KOPT-K1 (cell line): ENCODE data around the gene CDHR2.

Experiments used
- H3K27ac ChIP-seq: fragments of 200-600 bp; sonication (generic); 2 replicates; pipeline ENCODE4 v1.5.1; 2016; ENCODE audit warnings: antibody characterized with exemption, mild to moderate bottlenecking, low read depth, low read length; ENCODE audit not compliant: poor library complexity, severe bottlenecking
- H3K36me3 ChIP-seq: fragments of 200-600 bp; sonication (generic); 2 replicates; pipeline ENCODE4 v1.5.1; 2017; ENCODE audit warnings: antibody characterized with exemption, mild to moderate bottlenecking, low read length, moderate library complexity; ENCODE audit not compliant: insufficient read depth
- H3K9me3 ChIP-seq: fragments of 200-600 bp; sonication (generic); 2 replicates; pipeline ENCODE4 v1.5.1; 2017; ENCODE audit warnings: antibody characterized with exemption, low read length, mild to moderate bottlenecking; ENCODE audit not compliant: insufficient read depth, poor library complexity, severe bottlenecking

The CDHR2 gene

GRCh38 chr5:176534640-176535039 lies 14.5 kb upstream of the CDHR2 start:
- Histone ChIP-seq H3K36me3 (peaks cover 31% of the 10 kb centered on the region), H3K27ac (peak overlapping the region; percentile 95), H3K9me3 (peaks cover 19% of the 10 kb centered on the region)

- H3K27ac ChIP-seq = peak overlapping the region; percentile 95
- H3K9me3 ChIP-seq = peaks cover 16% of the 10 kb centered on the region
- peaks cover 29% of the 10 kb centered on the region for H3K36me3 ChIP-seq
Observed at GRCh38 chr5:176535101-176535663, 14.0 kb upstream of the CDHR2 start.

DNA sequence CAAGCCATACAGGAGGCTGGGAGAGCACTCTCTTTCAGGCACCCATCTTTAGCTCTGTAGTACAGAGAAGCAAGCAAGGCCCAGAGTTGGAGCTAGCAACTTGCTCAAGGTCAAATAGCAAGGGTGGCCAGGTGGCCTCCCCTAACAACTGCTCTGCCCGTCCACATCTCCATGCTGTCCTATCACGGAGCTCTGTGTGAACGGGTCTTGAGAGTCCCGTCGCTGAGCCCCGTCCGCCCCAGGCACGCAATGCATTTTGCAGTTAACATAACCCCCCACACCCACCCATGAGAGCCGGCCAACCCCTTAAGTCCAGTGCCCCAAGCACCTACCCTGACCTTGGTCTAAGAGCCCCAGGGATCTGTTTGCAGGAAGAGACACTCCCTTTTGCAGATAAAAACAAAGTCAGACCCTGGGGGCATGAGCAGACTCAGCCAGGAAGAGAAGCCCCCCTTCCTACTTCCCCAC lies 13.4 kb upstream of the CDHR2 start:
- peaks cover 24% of the 10 kb centered on the region for H3K36me3 ChIP-seq
- peak overlapping the region; percentile 95 for H3K27ac ChIP-seq
- peaks cover 12% of the 10 kb centered on the region for H3K9me3 ChIP-seq

- Histone ChIP-seq H3K36me3 (peaks cover 18% of the 10 kb centered on the region), H3K27ac (peak overlapping the region; percentile 95), H3K9me3 (peaks cover 5% of the 10 kb centered on the region)
Observed at GRCh38 chr5:176536132-176536901, 12.8 kb upstream of the CDHR2 start.

GRCh38 chr5:176536902-176537553 lies 12.1 kb upstream of the CDHR2 start, which contains the start of gene RNF44:
Gene RNF44, minus strand, starts transcription at chr5:176537402. Its CDS starts 4,930 bp downstream, at chr5:176532472.
- Histone ChIP-seq H3K27ac (peak within 1 kb of the TSS; percentile 95), H3K9me3 (no peaks in the 10 kb centered on the region), H3K36me3 (peaks cover 11% of the 10 kb centered on the region)

DNA sequence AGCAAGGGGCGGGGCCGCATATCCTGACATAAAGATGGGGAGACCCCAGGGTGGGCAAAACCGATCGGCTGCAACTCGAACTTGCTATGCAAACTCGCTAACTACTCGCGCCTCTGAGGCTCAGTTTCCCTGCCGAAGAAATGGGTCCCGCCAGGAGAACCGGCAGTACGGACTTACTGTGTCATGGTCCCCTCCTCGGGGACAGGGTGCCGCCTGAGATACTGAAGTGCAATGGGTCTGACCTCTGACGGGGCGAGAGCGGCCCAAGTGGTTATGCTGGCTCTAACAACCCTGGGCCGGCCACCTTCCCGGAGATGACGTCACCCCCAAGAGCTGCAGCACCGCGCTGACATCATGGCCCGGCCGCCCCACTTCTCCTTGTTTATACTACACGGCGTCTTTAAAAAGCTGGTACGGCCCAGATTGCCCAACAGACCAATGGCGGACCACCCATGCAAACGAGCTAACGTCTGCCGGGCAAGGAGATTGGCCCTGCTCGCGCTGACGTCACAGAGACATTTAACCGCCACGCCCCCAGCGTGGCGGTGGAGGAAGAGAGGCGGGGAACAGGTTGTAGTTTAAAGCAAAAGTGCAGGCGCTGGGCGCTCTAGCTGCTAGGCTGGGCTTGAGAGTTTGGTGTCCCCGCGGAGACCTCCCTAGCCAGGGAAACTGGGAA lies 11.4 kb upstream of the CDHR2 start:
- Histone ChIP-seq H3K27ac (peak overlapping the region; percentile 95), H3K36me3 (peaks cover 6% of the 10 kb centered on the region; the same call in 1 of the 2 replicates), H3K9me3 (no peaks in the 10 kb centered on the region)

GRCh38 chr5:176538230-176538988 lies 10.7 kb upstream of the CDHR2 start:
- Histone ChIP-seq H3K27ac (peak overlapping the region; percentile 95), H3K36me3 (no peaks in the 10 kb centered on the region), H3K9me3 (no peaks in the 10 kb centered on the region)

DNA sequence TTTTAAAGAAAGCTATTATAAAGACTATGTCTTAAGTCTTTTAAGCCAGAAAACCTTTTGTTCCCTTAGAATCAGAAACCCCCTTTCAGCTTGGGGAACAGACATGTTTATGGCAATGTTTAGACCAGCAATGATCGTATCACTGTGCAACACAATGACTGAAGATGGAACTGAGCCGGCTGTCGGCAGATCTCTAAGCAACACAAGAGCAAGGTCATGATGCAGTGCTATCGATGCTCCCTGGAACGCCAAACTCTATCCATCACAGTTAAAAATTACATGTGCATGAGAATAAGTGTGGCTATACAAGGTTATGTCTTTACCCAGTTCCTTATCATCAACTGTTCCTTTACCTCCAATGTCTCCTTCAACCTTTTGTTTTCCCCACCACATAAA lies 10.2 kb upstream of the CDHR2 start:
- H3K27ac ChIP-seq = no peak overlapping the region
- no peaks in the 10 kb centered on the region for H3K9me3 ChIP-seq
- no peaks in the 10 kb centered on the region for H3K36me3 ChIP-seq

DNA sequence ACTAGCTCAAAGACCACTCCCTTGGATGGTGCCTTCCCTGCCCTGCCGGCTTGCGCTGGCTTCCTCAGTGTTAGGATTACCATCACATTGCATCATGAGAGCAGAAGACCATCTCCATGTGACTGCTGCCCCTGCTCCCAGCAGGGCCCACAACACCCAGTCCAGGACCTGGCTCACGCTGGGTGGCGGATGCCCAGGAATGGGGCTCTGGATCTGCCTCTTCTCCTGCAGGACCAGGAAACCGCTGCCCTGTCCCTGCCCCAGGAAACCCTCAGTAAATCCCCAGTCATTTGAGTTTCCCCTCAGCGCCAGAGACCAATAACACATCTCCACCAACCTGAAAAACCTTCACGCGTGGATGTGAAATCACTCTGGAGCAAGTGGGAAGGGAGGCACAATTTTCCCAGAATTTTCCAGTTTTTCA lies 8.7 kb upstream of the CDHR2 start:
- Histone ChIP-seq H3K27ac (peak overlapping the region; percentile 90), H3K9me3 (no peaks in the 10 kb centered on the region), H3K36me3 (no peaks in the 10 kb centered on the region)

DNA sequence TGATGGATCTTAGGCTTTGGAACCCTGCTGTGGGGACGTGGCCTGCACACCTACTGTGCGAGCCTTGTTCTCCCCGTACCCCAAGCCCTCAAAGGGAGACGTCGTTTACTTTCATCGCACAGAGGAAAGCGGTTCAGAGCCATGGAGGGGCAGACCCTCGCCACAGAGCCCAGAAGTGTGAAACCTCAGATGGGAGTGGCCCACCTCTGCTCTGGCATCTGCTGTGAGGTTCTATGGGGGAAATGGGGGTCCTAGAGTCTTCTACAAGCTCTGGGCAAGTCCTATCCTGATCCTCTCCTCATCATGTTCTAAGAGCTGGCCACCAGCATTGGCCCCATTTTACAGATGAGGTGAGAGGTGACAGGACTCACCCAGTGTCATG lies 8.2 kb upstream of the CDHR2 start:
- H3K27ac ChIP-seq = peak overlapping the region; percentile 90
- H3K9me3 ChIP-seq = no peaks in the 10 kb centered on the region
- H3K36me3 ChIP-seq = no peaks in the 10 kb centered on the region

DNA sequence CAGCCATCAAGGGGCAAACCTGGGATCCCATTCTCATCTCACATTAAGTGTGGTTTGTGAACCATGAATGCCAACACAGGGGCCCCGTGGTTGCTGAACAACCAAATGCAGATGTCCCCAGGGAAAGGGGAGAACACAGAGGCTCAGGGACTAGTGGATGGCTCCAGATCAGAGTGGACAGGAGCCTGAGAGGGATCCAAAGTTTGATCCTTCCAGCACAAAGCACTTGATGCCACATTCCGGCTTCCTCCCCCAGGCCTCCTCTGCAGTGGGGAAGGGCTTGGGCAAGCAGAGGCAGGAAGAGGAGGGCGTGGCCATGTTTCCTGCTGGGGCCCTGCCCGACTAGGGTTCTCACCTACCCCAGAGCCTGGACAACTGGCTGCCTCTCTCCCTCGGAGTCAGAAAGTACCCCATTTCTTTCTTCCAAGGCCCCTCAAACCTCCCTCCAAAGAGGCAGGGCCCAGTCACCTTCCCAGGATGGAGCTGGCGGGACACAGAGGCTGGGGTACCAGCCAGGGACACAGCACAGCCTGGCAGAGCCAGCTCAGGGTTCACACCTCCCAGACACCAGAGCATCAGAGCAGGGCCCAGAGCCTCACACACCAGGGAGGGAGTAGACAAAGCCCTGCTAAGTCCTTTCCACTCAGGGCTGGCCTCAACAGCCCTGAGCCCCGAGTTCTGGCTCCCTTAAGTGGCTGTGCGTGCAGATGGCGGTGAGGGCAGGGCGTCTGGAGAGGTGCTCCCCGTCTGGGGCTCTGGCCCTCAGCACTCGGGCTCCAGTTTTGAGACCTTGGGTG lies 7.6 kb upstream of the CDHR2 start:
- peak overlapping the region; percentile 90 for H3K27ac ChIP-seq
- no peaks in the 10 kb centered on the region for H3K9me3 ChIP-seq
- H3K36me3 ChIP-seq = no peaks in the 10 kb centered on the region

DNA sequence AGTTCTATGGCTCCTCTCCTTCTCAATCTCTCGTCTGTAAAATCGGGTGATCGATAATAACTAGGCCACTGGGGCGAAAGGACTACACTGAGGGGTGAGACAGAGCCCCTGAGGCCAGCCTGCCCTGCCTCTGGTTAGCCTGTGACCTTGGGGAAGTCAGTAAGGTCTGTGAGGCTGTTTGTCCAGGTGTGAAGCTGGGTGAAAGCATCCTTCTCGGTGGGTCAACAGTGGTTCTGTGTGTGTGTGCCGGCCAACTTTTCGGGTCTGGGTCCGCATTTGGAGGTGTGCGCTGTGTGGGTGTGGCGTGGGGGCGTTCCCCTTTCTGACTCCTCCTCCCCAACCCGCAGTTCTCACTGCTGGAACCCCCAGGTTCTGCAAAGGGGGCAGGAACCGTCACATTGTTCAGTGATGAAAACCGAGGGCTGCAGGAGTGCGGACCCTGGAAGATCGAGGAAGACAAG lies 7.0 kb upstream of the CDHR2 start:
- peak overlapping the region; percentile 90 for H3K27ac ChIP-seq
- H3K9me3 ChIP-seq = no peaks in the 10 kb centered on the region
- H3K36me3 ChIP-seq = no peaks in the 10 kb centered on the region

GRCh38 chr5:176542596-176543427 lies 6.3 kb upstream of the CDHR2 start:
- Histone ChIP-seq H3K9me3 (no peaks in the 10 kb centered on the region), H3K27ac (peak overlapping the region; percentile 90), H3K36me3 (no peaks in the 10 kb centered on the region)
